HG03469 (cell line): ENCODE data around the gene LRBA.
"Not testable (repeated sequence)": the region's sequence is repeated elsewhere in the genome, so short reads cannot be mapped to it uniquely, and the experiment has no call there.

Source experiments
- ATAC-seq: cut with Tn5 transposase; IDR thresholded peaks from one replicate; pipeline ENCODE4 v1.9.1; 2021; ENCODE audit warnings: mild to moderate bottlenecking, moderate library complexity, moderate number of reproducible peaks; ENCODE audit not compliant: unreplicated experiment

Gene LRBA

GRCh38 chr4:150978738-150979575 is 36.1 kb downstream of the LRBA start:
- ATAC-seq, result no peak

- no peak for ATAC-seq
Measured at GRCh38 chr4:150976478-150977118, 38.5 kb downstream of the LRBA start.

- no peak for ATAC-seq
Measured at GRCh38 chr4:150974750-150975149, 40.3 kb downstream of the LRBA start.

- no peak for ATAC-seq
Measured at GRCh38 chr4:150974252-150974640, 40.8 kb downstream of the LRBA start.

GRCh38 chr4:150973626-150974251 is 41.3 kb downstream of the LRBA start:
- ATAC-seq, result no peak

- ATAC-seq, result no peak
Measured at GRCh38 chr4:150972592-150972991, 42.5 kb downstream of the LRBA start.

- no peak for ATAC-seq
Measured at GRCh38 chr4:150971901-150972300, 43.2 kb downstream of the LRBA start.

GRCh38 chr4:150970685-150971151 is 44.4 kb downstream of the LRBA start:
- peak; percentile 56 for ATAC-seq

GRCh38 chr4:150964754-150965153 is 50.3 kb downstream of the LRBA start:
- no peak for ATAC-seq

GRCh38 chr4:150963602-150964345 is 51.3 kb downstream of the LRBA start:
- ATAC-seq, result not testable (repeated sequence)

- peak; percentile 57 for ATAC-seq
Measured at GRCh38 chr4:150962245-150962644, 52.8 kb downstream of the LRBA start.

- ATAC-seq, result no peak
Measured at GRCh38 chr4:150961566-150961965, 53.5 kb downstream of the LRBA start.

- ATAC-seq, result peak; percentile 51
Measured at GRCh38 chr4:150960818-150961217, 54.3 kb downstream of the LRBA start.

GRCh38 chr4:150960079-150960478 is 55.0 kb downstream of the LRBA start:
- no peak for ATAC-seq

GRCh38 chr4:150957981-150958380 is 57.1 kb downstream of the LRBA start:
- ATAC-seq, result not testable (repeated sequence)

GRCh38 chr4:150957095-150957494 is 58.0 kb downstream of the LRBA start:
- ATAC-seq, result not testable (repeated sequence)

- not testable (repeated sequence) for ATAC-seq
Measured at GRCh38 chr4:150953916-150954315, 61.2 kb downstream of the LRBA start.

GRCh38 chr4:150952167-150952845 is 62.8 kb downstream of the LRBA start:
- ATAC-seq, result no peak

- ATAC-seq, result peak; percentile 90
Measured at GRCh38 chr4:150950657-150951288, 64.3 kb downstream of the LRBA start.

GRCh38 chr4:150949943-150950342 is 65.1 kb downstream of the LRBA start:
- ATAC-seq, result no peak
